HepG2 (cell line): ENCODE data around the gene MKRN2OS. TPM values are rescaled to one million over a fixed set of nuclear protein-coding genes. Genes with fewer than 3 reads are reported as not detected.

ENCODE experiments used
- FOXO4 ChIP-seq: sonication (generic); formaldehyde crosslinking; conservative IDR thresholded peaks from 2 replicates; pipeline ENCODE4 v1.8.1; 2023; ENCODE audit warnings: missing genetic modification reagents
- GLI4 ChIP-seq: sonication (generic); formaldehyde crosslinking; IDR thresholded peaks from 2 replicates; pipeline ENCODE4 v1.5.1; 2020; ENCODE audit warnings: missing genetic modification reagents, mild to moderate bottlenecking, moderate library complexity, borderline replicate concordance
- ONECUT2 ChIP-seq: sonication (generic); formaldehyde crosslinking; IDR thresholded peaks from 2 replicates; pipeline ENCODE4 v1.4.0; 2020; ENCODE audit warnings: missing genetic modification reagents
- ZNF616 ChIP-seq: sonication (generic); formaldehyde crosslinking; IDR thresholded peaks from 2 replicates; pipeline ENCODE4 v1.5.0; 2020; ENCODE audit warnings: low read depth, mild to moderate bottlenecking, missing genetic modification reagents
- polyA plus RNA-seq, 8 experiments: library from polyadenylated mRNA; depleted of rRNA in 3 of 8; stranded (reverse) in 7 of 8; unstranded in 1 of 8; fragments of >200 nt; fragmentation: Illumina TruSeq in 4 of 8; extraction: Trizol in 4 of 8; gene quantifications; 2 replicates each; pipeline versions ENCODE4 v1.2.1 to v1.2.3, GENCODE V29; 2011 to 2016; ENCODE audit warnings: low read depth in 4 of 8, missing spikeins in 1 of 8, mixed read lengths in 1 of 8; ENCODE audit not compliant: insufficient read depth in 1 of 8
- small RNA-seq, 3 experiments: library from RNA; depleted of rRNA; stranded (forward); fragments of <200 nt; gene quantifications; one replicate each; pipeline ENCODE3, GENCODE V24; 2012; ENCODE audit warnings: low read depth in 2 of 3, low replicate concordance in 1 of 3; ENCODE audit not compliant: insufficient read length in 3 of 3, insufficient read depth in 2 of 3
- total RNA-seq, 5 experiments: library from RNA; depleted of rRNA; stranded (reverse); fragments of >200 nt; fragmentation: Illumina TruSeq; extraction: Trizol; gene quantifications; 2 replicates each; pipeline ENCODE4 v1.2.3, GENCODE V29; 2016; ENCODE audit warnings: low read depth in 1 of 5

The MKRN2OS gene
- total and polyA plus RNA-seq, 2 of the 13 experiments (the other 11 are each of a cell fraction or from before 2014, with no cell fraction given), result not detected

- no peak for TF ChIP-seq FOXO4
- no peak for TF ChIP-seq ONECUT2 (CRISPR knock-in tag)
- no peak for TF ChIP-seq GLI4 (CRISPR knock-in tag)
- TF ChIP-seq ZNF616 (CRISPR knock-in tag), result no peak
These were observed 55.5 kb downstream of the MKRN2OS start (continued) for GRCh38 chr3:12489832-12490231.

Small RNAs within 50 kb of the gene (small RNA-seq; reads per million reads assigned to genes)
- gene RF00017 (0 reads per million in 3 experiments), gene RNA5SP123 (0 reads per million in 3 experiments), gene RNU6-377P (0 reads per million in 3 experiments)

Other genes starting within 250 kb of the MKRN2OS start
- gene TSEN2, start 61.0 kb downstream of the MKRN2OS start, total RNA-seq (2016; rRNA removed; fragmentation: Illumina TruSeq; extraction: Trizol), result 16.4 and 17.3 TPM in 2 replicates
- gene TSEN2, start 61.0 kb downstream of the MKRN2OS start, polyA plus RNA-seq (2011; rRNA removed), result 11.0 and 11.5 TPM in 2 replicates
- gene MKRN2, start 11.6 kb upstream of the MKRN2OS start, total RNA-seq (2016; rRNA removed; fragmentation: Illumina TruSeq; extraction: Trizol), result 25.5 and 32.8 TPM in 2 replicates
- 33.1 and 34.3 TPM in 2 replicates for gene MKRN2, start 11.6 kb upstream of the MKRN2OS start, polyA plus RNA-seq (2011; rRNA removed)
- 59.0 and 72.2 TPM in 2 replicates for gene RAF1, start 118.6 kb upstream of the MKRN2OS start, total RNA-seq (2016; rRNA removed; fragmentation: Illumina TruSeq; extraction: Trizol)
- gene RAF1, start 118.6 kb upstream of the MKRN2OS start, polyA plus RNA-seq (2011; rRNA removed), result 91.4 and 99.3 TPM in 2 replicates
- not detected in 2 replicates for gene TMEM40, start 213.8 kb upstream of the MKRN2OS start, total RNA-seq (2016; rRNA removed; fragmentation: Illumina TruSeq; extraction: Trizol)
- 0.16 and 0.22 TPM in 2 replicates for gene TMEM40, start 213.8 kb upstream of the MKRN2OS start, polyA plus RNA-seq (2011; rRNA removed)